Ascending aorta (tissue), 2 donors: Measurements from ENCODE around the gene HDAC7. TPM values are rescaled to one million over a fixed set of nuclear protein-coding genes. Genes with fewer than 3 reads are reported as not detected.

Experiments used
- DNase-seq, 2 donors: peaks; one replicate each; pipeline ENCODE4 v3.0.0-alpha.2; 2019; ENCODE audit warnings: low spot score in 2 of 2
- H3K27ac ChIP-seq, 2 donors: fragments of 200-600 bp; sonication (generic); one replicate each; pipeline ENCODE4 v1.5.1; 2016 to 2017; ENCODE audit warnings: mild to moderate bottlenecking in 1 of 2
- H3K27me3 ChIP-seq: fragments of 200-600 bp; sonication (generic); one replicate; pipeline ENCODE4 v1.5.1; 2017
- H3K36me3 ChIP-seq, 2 donors: fragments of 200-600 bp; sonication (generic); one replicate each; pipeline ENCODE4 v1.5.1; 2016
- H3K4me1 ChIP-seq, 2 donors: fragments of 200-600 bp; sonication (generic); one replicate each; pipeline ENCODE4 v1.5.1; 2016 to 2017; ENCODE audit warnings: mild to moderate bottlenecking in 1 of 2
- H3K4me3 ChIP-seq, 2 donors: fragments of 200-600 bp; sonication (generic); one replicate each; pipeline ENCODE4 v1.5.1; 2016 to 2017; ENCODE audit warnings: mild to moderate bottlenecking in 1 of 2
- H3K9me3 ChIP-seq, 2 donors: fragments of 200-600 bp; sonication (generic); one replicate each; pipeline ENCODE4 v1.5.1; 2016
- intact Hi-C: fragments of 100-400 bp; cut with DNase I; formaldehyde crosslinking; loops from one replicate; pipeline ENCODE4 v1.15.1; 2023
- total RNA-seq: library from RNA; depleted of rRNA; stranded (reverse); fragments of >200 nt; gene quantifications from one replicate; pipeline ENCODE4 v1.1.0, GENCODE V29; 2016
- TF ChIP-seq, protein P1 (sequence below), 3 experiments: fragments of 200-600 bp in 2 of 3; fragments of 450-650 bp in 1 of 3; sonication (generic) in 2 of 3; IDR thresholded peaks; one replicate each; pipeline ENCODE4 v1.5.1; 2016 to 2019; ENCODE audit warnings: antibody characterized with exemption in 3 of 3, mild to moderate bottlenecking in 1 of 3, moderate library complexity in 1 of 3

The HDAC7 gene
- total RNA-seq, 1 donor from 2014 or later = 202 TPM

DNA sequence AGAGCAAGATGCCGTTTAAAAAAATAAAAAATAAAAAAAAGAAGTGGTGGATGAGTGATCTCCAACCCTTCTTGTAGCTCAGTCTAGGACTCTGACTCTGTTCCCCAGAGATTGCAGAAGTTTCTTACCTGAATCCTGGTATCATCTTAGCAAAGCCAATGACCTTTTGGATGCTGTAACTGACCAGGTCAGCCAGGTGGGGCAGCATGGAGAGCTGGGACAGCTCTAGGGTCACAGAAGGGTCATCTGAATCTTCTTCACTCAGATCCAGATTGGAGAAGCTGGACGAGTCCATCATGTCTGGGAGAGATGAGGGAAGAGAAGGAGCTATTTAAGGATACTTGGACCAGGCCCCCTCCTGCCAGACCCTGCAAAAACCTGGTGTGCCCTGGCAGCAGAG is 35.8 kb upstream of the HDAC7 start:
- H3K4me3 ChIP-seq = no peak overlapping the region
- no peak for DNase-seq
- no peaks in the 10 kb centered on the region for H3K27me3 ChIP-seq
- H3K4me1 ChIP-seq = peaks cover 0 to 3% of the 10 kb centered on the region in 2 donors
- intact Hi-C loops = no loop called here
- H3K9me3 ChIP-seq = no peaks in the 10 kb centered on the region
- peaks cover 0 to 4% of the 10 kb centered on the region in 2 donors for H3K36me3 ChIP-seq
- no peak overlapping the region for H3K27ac ChIP-seq
- TF ChIP-seq, protein P1, sequence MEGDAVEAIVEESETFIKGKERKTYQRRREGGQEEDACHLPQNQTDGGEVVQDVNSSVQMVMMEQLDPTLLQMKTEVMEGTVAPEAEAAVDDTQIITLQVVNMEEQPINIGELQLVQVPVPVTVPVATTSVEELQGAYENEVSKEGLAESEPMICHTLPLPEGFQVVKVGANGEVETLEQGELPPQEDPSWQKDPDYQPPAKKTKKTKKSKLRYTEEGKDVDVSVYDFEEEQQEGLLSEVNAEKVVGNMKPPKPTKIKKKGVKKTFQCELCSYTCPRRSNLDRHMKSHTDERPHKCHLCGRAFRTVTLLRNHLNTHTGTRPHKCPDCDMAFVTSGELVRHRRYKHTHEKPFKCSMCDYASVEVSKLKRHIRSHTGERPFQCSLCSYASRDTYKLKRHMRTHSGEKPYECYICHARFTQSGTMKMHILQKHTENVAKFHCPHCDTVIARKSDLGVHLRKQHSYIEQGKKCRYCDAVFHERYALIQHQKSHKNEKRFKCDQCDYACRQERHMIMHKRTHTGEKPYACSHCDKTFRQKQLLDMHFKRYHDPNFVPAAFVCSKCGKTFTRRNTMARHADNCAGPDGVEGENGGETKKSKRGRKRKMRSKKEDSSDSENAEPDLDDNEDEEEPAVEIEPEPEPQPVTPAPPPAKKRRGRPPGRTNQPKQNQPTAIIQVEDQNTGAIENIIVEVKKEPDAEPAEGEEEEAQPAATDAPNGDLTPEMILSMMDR (IDR thresholded peaks at IDR 0.05) = no peak

DNA sequence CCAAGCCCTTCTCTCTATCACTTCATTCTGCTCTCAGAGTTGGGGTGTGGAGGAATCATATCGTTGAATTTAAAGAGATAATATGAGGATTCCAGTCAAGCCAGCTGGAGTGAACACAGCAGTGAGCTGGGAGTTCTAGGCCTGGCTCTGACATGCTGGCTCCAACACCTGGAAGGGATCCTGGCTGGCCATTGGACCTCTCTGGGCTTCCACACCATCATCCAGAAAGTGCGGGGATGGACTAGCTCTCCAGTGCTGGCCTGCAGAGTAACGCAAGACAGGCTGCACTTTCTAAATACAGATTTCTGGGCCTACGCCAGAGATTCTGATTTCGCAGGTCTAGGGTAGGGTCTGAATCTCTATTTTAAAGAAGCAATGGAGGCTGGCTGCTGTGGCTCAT is 34.8 kb upstream of the HDAC7 start:
- TF ChIP-seq, protein P1 (IDR thresholded peaks at IDR 0.05) = no peak
- no peak for DNase-seq

GRCh38 chr12:47852096-47852571 is 32.4 kb upstream of the HDAC7 start:
- intact Hi-C loops = no loop called here
- H3K9me3 ChIP-seq = no peaks in the 10 kb centered on the region
- H3K4me1 ChIP-seq = peaks cover 0 to 3% of the 10 kb centered on the region in 2 donors
- no peak for DNase-seq
- H3K4me3 ChIP-seq = no peak overlapping the region
- TF ChIP-seq, protein P1 (IDR thresholded peaks at IDR 0.05) = no peak
- no peaks in the 10 kb centered on the region for H3K27me3 ChIP-seq
- no peak overlapping the region for H3K27ac ChIP-seq
- H3K36me3 ChIP-seq = peaks cover 0 to 4% of the 10 kb centered on the region in 2 donors

More for the DNA sequence above, 34.8 kb upstream of the HDAC7 start:
- intact Hi-C loops = no loop called here
- H3K36me3 ChIP-seq = peaks cover 0 to 4% of the 10 kb centered on the region in 2 donors
- peaks cover 0 to 3% of the 10 kb centered on the region in 2 donors for H3K4me1 ChIP-seq
- no peaks in the 10 kb centered on the region for H3K9me3 ChIP-seq
- H3K27me3 ChIP-seq = no peaks in the 10 kb centered on the region
- no peak overlapping the region for H3K27ac ChIP-seq
- H3K4me3 ChIP-seq = no peak overlapping the region

DNA sequence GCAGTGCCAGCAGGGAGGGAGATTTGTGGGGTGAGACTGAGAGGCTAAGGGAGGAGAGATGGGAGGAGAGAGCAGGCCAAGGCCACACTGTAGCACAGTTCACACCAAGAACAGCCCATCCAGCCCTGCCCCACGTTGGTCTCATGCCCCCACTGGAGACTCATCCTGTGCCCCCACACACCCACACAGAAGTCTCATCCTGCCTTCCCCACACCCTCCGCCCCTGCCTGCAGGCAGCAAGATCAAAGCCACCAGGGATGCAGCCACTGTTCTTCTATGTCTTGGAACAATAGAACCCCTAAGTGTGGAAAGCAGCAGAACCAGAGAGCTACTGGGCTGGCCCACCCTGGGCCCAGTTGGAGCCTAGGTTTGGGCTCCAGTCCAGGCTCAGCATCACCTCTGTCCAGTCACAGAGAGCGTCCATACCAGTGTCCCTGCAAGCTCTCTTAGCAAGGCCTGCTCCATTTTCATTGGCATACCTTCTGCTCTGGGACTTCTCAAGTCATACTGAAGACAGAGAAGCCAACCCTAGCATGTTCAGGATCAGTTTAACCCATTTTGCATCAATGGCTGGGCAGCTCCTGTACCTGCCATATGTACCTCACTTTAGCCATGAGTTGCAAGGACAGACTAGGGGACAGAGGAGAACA is 31.7 kb upstream of the HDAC7 start:
- TF ChIP-seq, protein P1 (IDR thresholded peaks at IDR 0.05) = no peak
- intact Hi-C loops = no loop called here
- H3K9me3 ChIP-seq = no peaks in the 10 kb centered on the region
- H3K27ac ChIP-seq = no peak overlapping the region
- H3K4me3 ChIP-seq = no peak overlapping the region
- no peaks in the 10 kb centered on the region for H3K27me3 ChIP-seq
- no peak for DNase-seq
- H3K36me3 ChIP-seq = peaks cover 0 to 2% of the 10 kb centered on the region in 2 donors
- peaks cover 0 to 3% of the 10 kb centered on the region in 2 donors for H3K4me1 ChIP-seq

DNA sequence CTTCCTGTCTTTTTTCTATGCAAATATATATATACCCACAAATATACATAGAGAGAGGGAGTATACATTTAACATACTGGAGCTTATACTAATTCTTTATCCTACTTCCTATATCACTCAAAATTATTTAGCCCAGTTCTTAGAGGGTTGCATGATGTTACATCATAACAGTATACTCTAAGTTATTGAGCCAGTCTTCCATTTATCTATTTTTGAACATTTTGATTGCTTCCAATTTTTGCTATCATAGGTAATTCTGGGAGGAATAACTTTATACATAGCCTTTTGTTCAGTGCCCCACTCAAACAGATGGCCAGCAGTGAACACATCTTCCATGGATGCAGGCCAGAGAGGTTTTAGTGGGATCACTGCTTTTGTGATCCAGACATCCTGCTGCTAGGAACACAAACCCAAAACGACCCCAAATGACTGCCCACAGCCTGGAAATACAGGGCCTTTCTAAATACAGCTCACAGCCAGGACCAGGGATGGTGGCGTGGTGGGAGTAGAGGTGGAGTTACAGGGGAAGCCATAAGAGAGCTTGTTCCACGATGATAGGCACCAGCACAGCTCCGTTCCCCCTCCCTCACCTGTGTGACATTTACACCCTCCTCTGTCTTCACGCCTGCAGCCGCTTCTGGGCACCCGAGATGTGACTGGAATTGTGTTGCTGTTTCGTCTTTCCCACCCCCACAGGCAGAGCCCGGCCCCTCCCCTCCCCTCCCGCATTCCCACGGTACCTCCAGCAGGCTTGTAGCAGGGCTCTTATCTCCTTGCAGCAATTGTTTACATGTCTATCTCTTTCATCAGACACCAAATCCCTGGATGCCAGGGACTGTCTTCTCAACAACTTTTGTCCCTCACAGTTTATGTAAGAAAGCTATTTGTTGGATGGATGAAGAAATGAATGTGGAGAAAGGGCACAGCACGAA is 30.7 kb upstream of the HDAC7 start:
- intact Hi-C loops = no loop called here
- Histone ChIP-seq H3K27me3 (no peaks in the 10 kb centered on the region), H3K36me3 (peaks cover 4 to 8% of the 10 kb centered on the region in 2 donors), H3K4me1 (peaks cover 0 to 3% of the 10 kb centered on the region in 2 donors), H3K27ac (no peak overlapping the region), H3K4me3 (no peak overlapping the region), H3K9me3 (no peaks in the 10 kb centered on the region)
- no peak for DNase-seq
- TF ChIP-seq, protein P1 (IDR thresholded peaks at IDR 0.05) = no peak
